ENCODE results near the gene CHMP1A. TPM values are rescaled to one million over a fixed set of nuclear protein-coding genes. Genes with fewer than 3 reads are reported as not detected.
"Not testable (repeated sequence)": the region's sequence is repeated elsewhere in the genome, so short reads cannot be mapped to it uniquely, and the experiment has no call there.

Gene CHMP1A
- total RNA-seq, 1 donor = 33.5 TPM

- H3K4me3 ChIP-seq (ENCODE audit: low read length) = no peak overlapping the region
- H3K9me3 ChIP-seq (ENCODE audit: low read depth, low read length) = no peaks in the 10 kb centered on the region
- peaks cover 30% of the 10 kb centered on the region for H3K4me1 ChIP-seq (ENCODE audit: insufficient read depth, low read length)
- no peaks in the 10 kb centered on the region for H3K27me3 ChIP-seq (ENCODE audit: insufficient read depth, low read length)
Measured at GRCh38 chr16:89695875-89696669, 38.6 kb upstream of the CHMP1A start.

GRCh38 chr16:89695086-89695874 lies 37.8 kb upstream of the CHMP1A start:
- H3K27me3 ChIP-seq (ENCODE audit: insufficient read depth, low read length) = no peaks in the 10 kb centered on the region
- no peaks in the 10 kb centered on the region for H3K9me3 ChIP-seq (ENCODE audit: low read depth, low read length)
- H3K4me1 ChIP-seq (ENCODE audit: insufficient read depth, low read length) = peaks cover 22% of the 10 kb centered on the region
- H3K4me3 ChIP-seq (ENCODE audit: low read length) = no peak overlapping the region

GRCh38 chr16:89694784-89695085 lies 37.2 kb upstream of the CHMP1A start:
- H3K4me3 ChIP-seq (ENCODE audit: low read length); H3K27me3 ChIP-seq (ENCODE audit: insufficient read depth, low read length); H3K9me3 ChIP-seq (ENCODE audit: low read depth, low read length): not testable (repeated sequence)
- peaks cover 16% of the 10 kb centered on the region for H3K4me1 ChIP-seq (ENCODE audit: insufficient read depth, low read length)

GRCh38 chr16:89693931-89694783 lies 36.6 kb upstream of the CHMP1A start:
- no peaks in the 10 kb centered on the region for H3K27me3 ChIP-seq (ENCODE audit: insufficient read depth, low read length)
- H3K9me3 ChIP-seq (ENCODE audit: low read depth, low read length) = no peaks in the 10 kb centered on the region
- peaks cover 12% of the 10 kb centered on the region for H3K4me1 ChIP-seq (ENCODE audit: insufficient read depth, low read length)
- no peak overlapping the region for H3K4me3 ChIP-seq (ENCODE audit: low read length)

- Histone ChIP-seq H3K27me3 (ENCODE audit: insufficient read depth, low read length) (no peaks in the 10 kb centered on the region), H3K4me3 (ENCODE audit: low read length) (no peak overlapping the region), H3K9me3 (ENCODE audit: low read depth, low read length) (no peaks in the 10 kb centered on the region), H3K4me1 (ENCODE audit: insufficient read depth, low read length) (peaks cover 12% of the 10 kb centered on the region)
Measured at GRCh38 chr16:89693289-89693731, 35.8 kb upstream of the CHMP1A start.

GRCh38 chr16:89691986-89692569 lies 34.6 kb upstream of the CHMP1A start:
- H3K4me3 ChIP-seq (ENCODE audit: low read length) = no peak overlapping the region

GRCh38 chr16:89691231-89691985 lies 33.9 kb upstream of the CHMP1A start:
- no peaks in the 10 kb centered on the region for H3K9me3 ChIP-seq (ENCODE audit: low read depth, low read length)
- peaks cover 17% of the 10 kb centered on the region for H3K4me1 ChIP-seq (ENCODE audit: insufficient read depth, low read length)
- no peaks in the 10 kb centered on the region for H3K27me3 ChIP-seq (ENCODE audit: insufficient read depth, low read length)
- H3K4me3 ChIP-seq (ENCODE audit: low read length) = no peak overlapping the region

More at GRCh38 chr16:89691986-89692569, 34.6 kb upstream of the CHMP1A start:
- H3K9me3 ChIP-seq (ENCODE audit: low read depth, low read length) = no peaks in the 10 kb centered on the region
- H3K4me1 ChIP-seq (ENCODE audit: insufficient read depth, low read length) = peaks cover 20% of the 10 kb centered on the region
- no peaks in the 10 kb centered on the region for H3K27me3 ChIP-seq (ENCODE audit: insufficient read depth, low read length)

GRCh38 chr16:89690392-89690901 lies 32.9 kb upstream of the CHMP1A start:
- Histone ChIP-seq H3K4me1 (ENCODE audit: insufficient read depth, low read length) (peaks cover 9% of the 10 kb centered on the region), H3K27me3 (ENCODE audit: insufficient read depth, low read length) (no peaks in the 10 kb centered on the region), H3K4me3 (ENCODE audit: low read length) (no peak overlapping the region), H3K9me3 (ENCODE audit: low read depth, low read length) (no peaks in the 10 kb centered on the region)

- H3K27me3 ChIP-seq (ENCODE audit: insufficient read depth, low read length); H3K4me3 ChIP-seq (ENCODE audit: low read length); H3K4me1 ChIP-seq (ENCODE audit: insufficient read depth, low read length); H3K9me3 ChIP-seq (ENCODE audit: low read depth, low read length): not testable (repeated sequence)
Measured at GRCh38 chr16:89689621-89690020, 32.1 kb upstream of the CHMP1A start.

- Histone ChIP-seq H3K4me1 (ENCODE audit: insufficient read depth, low read length) (peaks cover 9% of the 10 kb centered on the region), H3K9me3 (ENCODE audit: low read depth, low read length) (no peaks in the 10 kb centered on the region), H3K27me3 (ENCODE audit: insufficient read depth, low read length) (no peaks in the 10 kb centered on the region), H3K4me3 (ENCODE audit: low read length) (no peak overlapping the region)
Measured at GRCh38 chr16:89689142-89689541, 31.6 kb upstream of the CHMP1A start.

GRCh38 chr16:89688395-89688794 lies 30.9 kb upstream of the CHMP1A start:
- Histone ChIP-seq H3K27me3 (ENCODE audit: insufficient read depth, low read length) (no peaks in the 10 kb centered on the region), H3K4me1 (ENCODE audit: insufficient read depth, low read length) (peaks cover 9% of the 10 kb centered on the region), H3K9me3 (ENCODE audit: low read depth, low read length) (no peaks in the 10 kb centered on the region), H3K4me3 (ENCODE audit: low read length) (no peak overlapping the region)

- Histone ChIP-seq H3K4me1 (ENCODE audit: insufficient read depth, low read length) (peaks cover 9% of the 10 kb centered on the region), H3K27me3 (ENCODE audit: insufficient read depth, low read length) (no peaks in the 10 kb centered on the region), H3K9me3 (ENCODE audit: low read depth, low read length) (no peaks in the 10 kb centered on the region), H3K4me3 (ENCODE audit: low read length) (peak overlapping the region; percentile 79)
Measured at GRCh38 chr16:89687092-89687940, 29.8 kb upstream of the CHMP1A start.

GRCh38 chr16:89686520-89687091 lies 29.1 kb upstream of the CHMP1A start, which contains the start of gene CDK10:
Gene CDK10, plus strand, starts transcription at chr16:89686689. Its CDS starts 22 bp downstream, at chr16:89686711.
- Histone ChIP-seq H3K4me3 (ENCODE audit: low read length) (peak within 1 kb of the TSS; percentile 79), H3K9me3 (ENCODE audit: low read depth, low read length) (no peaks in the 10 kb centered on the region), H3K4me1 (ENCODE audit: insufficient read depth, low read length) (peaks cover 9% of the 10 kb centered on the region), H3K27me3 (ENCODE audit: insufficient read depth, low read length) (no peaks in the 10 kb centered on the region)
